HG03575 (cell line): ENCODE measurements around the gene ENTHD1.

Experiments used
- ATAC-seq: cut with Tn5 transposase; IDR thresholded peaks from one replicate; pipeline ENCODE4 v1.9.1; 2021; ENCODE audit not compliant: unreplicated experiment, insufficient number of reproducible peaks, low FRiP score; ENCODE audit errors: extremely low read depth

Gene ENTHD1

GRCh38 chr22:39925909-39926679 lies 32.5 kb upstream of the ENTHD1 start:
- no peak for ATAC-seq

DNA sequence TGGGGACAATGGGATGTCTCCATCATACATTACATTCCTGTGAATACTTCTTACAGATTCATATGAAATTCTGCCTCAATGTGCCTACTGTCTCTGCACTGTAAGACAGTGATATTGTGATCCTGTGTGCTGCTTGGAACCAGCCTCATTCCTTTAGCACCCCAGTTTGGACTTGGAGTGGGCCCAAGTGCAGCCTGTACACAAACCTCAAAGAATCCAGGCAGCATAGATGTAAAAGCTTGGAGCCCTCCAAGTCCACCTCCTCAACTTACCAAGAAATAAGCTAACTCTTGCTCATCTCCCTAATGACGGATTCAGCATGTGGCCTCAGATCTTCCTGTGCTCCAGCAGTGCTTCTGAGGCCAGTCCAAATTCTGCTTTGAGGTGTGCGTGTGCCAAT lies 31.7 kb upstream of the ENTHD1 start:
- ATAC-seq: no peak

GRCh38 chr22:39924286-39924685 lies 30.7 kb upstream of the ENTHD1 start:
- no peak for ATAC-seq

DNA sequence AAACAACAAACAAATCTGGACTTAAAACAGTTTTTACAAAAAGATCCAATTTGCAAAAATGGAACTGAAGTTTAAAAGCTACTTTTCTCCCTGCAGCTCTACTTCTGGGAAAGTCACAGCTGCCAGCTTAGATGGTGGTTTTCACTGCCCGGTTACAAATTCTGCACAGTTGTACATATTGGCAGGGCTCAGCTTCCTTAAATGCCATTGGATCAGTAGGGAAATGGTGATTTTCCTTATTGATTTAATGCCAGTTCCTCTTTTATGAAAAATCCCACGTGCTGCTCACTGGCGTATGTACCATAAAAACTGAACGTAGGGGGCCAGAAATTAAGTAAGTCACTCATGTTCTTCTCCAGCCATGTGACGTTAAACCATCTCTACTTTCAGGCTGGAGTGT lies 30.1 kb upstream of the ENTHD1 start:
- no peak for ATAC-seq

GRCh38 chr22:39920134-39920743 lies 26.7 kb upstream of the ENTHD1 start:
- no peak for ATAC-seq

DNA sequence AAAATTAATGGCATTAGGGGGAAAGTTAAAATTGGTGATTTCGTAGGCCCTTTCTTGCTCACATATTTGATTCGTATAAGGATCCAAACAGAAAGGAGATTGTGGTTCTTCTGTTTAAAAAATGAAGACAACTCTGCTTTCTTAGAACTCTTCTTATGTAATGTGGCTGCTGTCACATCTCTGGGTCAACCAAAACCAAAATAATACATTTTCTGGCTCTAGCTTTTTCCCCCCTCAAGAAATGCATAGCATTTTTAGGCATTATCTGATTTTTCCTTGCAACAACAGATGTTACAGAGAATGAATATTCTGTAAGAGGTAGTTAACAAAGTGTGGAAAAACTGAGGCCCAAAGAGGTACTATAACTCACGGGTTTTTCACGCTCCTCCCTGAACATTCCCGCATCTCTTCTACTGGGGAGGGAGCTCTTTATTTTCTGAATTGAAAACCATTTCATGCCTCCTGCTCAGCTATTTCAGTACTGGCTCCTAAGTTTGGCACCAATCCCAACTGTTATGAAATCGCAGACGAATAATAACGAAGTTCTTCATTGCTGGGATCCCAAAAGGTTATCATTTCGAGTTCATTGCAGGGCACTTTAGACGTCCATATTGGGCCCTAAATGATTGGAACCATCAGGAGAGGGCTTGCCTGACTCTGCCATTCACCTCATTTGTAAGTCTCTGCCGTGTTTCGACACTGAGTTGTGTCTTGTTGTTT lies 24.4 kb upstream of the ENTHD1 start:
- no peak for ATAC-seq

- no peak for ATAC-seq
Observed at GRCh38 chr22:39917197-39917643, 23.7 kb upstream of the ENTHD1 start.

- no peak for ATAC-seq
Observed at GRCh38 chr22:39916496-39916895, 22.9 kb upstream of the ENTHD1 start.

GRCh38 chr22:39915295-39915726 lies 21.8 kb upstream of the ENTHD1 start:
- ATAC-seq: no peak

- ATAC-seq: no peak
Observed at GRCh38 chr22:39914584-39914983, 21.0 kb upstream of the ENTHD1 start.

DNA sequence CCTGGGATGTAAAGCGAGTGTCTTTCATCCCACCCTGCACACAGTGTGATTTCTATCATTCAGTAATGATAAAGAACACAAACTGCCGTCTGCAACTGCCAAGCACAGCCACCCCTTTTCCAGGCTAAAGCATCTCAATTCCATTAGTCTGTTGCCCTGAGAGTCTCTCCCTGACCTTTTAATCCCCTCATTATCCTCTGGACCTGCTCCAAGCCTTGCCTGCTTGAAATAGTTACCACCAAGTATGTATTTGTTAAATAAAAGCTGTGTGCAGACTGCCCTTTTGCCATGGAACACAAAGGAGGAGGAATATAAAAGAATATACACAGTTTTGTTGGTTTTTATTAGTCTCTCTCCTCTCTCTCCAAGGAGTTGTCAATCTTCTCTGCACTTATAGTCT lies 20.3 kb upstream of the ENTHD1 start:
- ATAC-seq: no peak

DNA sequence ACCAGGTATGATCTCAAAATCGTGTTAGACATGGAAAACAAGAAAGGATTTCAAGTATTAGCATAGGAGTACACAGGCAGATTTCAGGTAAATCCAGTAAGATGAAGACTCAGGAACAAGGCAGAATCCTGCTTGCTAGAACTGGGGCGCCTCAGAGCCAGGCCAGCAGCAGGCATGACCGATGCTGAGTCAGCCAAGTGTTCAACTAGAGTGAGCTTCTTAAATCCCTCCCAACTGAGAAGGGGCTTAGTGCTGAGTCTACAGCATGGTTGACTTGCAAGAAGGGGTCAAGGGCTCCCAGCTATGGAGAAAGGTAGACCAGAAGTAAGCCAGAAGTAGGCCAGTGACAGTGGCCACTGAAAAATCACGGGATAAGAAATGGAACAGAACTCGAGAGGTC lies 19.8 kb upstream of the ENTHD1 start:
- no peak for ATAC-seq

DNA sequence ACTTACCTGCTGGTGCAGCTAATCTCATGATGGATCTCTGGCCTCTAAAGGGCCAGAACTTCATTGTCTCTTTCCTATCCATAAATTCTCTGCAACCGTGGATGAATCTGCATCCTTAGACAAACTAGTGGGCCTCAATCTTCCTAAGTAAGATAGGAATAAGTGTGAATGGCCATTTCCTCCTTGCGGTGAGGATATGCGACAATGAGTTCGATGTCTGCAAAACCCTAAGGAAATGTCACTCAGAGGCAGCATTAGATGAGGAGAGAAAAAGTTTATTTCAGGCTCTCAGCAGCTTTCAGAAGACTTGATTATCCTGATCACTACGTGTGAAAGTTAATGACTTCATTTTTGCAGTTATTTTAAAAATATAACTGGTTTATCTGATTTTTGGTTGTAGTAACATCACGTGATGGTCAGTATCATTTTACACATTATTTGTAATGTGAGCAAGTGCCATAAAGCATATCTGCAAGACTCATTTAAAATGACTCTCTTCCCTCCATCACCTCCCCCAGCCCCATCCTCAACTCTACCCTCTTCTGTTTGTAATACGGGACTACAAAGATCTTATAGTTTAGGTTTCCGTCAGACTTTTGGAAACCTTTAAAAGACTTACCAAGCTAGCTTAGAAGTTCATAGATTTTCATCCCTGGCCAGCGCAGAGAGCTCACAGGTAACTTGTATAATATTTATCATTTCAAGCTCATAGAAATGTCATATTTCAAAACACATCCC lies 17.5 kb upstream of the ENTHD1 start:
- no peak for ATAC-seq

GRCh38 chr22:39908737-39909136 lies 15.2 kb upstream of the ENTHD1 start:
- no peak for ATAC-seq

DNA sequence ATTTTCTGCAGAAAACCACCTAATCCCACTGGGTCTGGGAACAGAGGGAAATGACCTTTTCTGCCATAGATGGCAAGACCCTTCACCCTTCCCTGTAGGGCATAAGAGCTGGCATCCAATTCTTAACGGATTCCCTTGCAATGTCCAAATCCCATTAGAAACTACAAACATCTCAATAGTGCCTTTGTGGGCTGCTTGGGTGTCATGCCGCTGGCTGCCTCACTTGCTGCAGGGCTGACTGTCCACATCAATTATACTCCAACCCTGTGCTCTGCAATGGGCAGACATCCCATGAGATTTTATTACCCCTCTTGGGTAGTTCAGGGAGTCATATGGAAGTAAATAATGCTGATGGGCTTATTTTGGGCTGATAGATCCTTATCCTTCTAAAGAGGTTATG lies 14.6 kb upstream of the ENTHD1 start:
- ATAC-seq: no peak

DNA sequence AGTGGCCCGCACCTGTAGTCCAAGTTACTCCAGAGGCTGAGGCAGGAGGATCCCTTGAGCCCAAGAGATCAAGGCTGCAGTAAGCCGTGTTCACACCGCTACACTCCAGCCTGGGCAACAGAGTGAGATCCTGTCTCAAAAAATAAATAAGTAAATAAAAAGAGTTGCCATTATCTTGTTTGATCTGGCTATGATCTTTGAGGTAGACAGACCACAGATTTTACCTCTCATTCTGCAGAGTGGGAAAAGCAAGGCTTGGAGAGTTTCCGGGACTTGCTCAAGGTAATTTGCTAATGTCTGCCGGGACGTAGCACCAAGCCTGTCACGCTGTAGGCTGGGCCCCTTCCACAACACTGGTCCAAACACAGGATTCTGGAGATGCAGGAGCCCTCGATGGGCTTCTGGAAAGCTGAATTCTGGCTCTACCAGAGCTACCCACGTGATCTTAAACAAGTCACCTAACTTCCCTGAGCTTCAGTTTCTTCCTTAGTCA lies 14.1 kb upstream of the ENTHD1 start:
- no peak for ATAC-seq

DNA sequence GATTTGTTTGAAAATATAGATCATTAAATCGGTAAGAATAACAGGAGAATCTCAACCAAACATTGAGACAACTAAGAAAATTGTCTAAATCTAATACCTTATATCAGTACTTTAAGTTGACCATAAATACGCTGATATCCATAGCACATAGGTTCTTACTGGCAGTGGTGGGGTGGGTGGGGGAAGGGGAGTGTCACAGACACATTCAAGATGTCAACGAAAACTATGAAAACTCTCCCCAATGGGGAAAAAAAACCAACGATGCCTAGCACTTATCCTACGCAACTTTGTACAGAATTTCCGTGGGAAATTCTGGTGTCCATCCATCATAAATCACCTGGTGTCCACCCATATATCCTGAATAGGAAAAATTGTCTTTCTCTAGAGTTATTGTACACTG lies 13.5 kb upstream of the ENTHD1 start:
- ATAC-seq: no peak

GRCh38 chr22:39906207-39906606 lies 12.6 kb upstream of the ENTHD1 start:
- ATAC-seq: no peak

- no peak for ATAC-seq
Observed at GRCh38 chr22:39905687-39906086, 12.1 kb upstream of the ENTHD1 start.
